Neural progenitor cell (in vitro differentiated cells): ENCODE measurements around the gene BRD3. TPM values are rescaled to one million over a fixed set of nuclear protein-coding genes. Genes with fewer than 3 reads are reported as not detected.

Source experiments
- DNase-seq: peaks from one replicate; pipeline ENCODE4 v3.0.0-alpha.2; 2016; ENCODE audit warnings: low spot score
- H2AFZ ChIP-seq: fragments of 200-600 bp; sonication (generic); replicated peaks from 2 replicates; pipeline ENCODE4 v1.6.1; 2016; ENCODE audit warnings: antibody characterized with exemption
- H3F3A ChIP-seq: fragments of 200-600 bp; sonication (generic); 2 replicates; pipeline ENCODE4 v1.6.1; 2016; ENCODE audit warnings: antibody characterized with exemption, low read depth
- H3K27ac ChIP-seq: fragments of 200-600 bp; sonication (generic); 2 replicates; pipeline ENCODE4 v1.5.1; 2016; ENCODE audit warnings: mild to moderate bottlenecking
- H3K27me3 ChIP-seq: fragments of 200-600 bp; sonication (generic); 2 replicates; pipeline ENCODE4 v1.6.1; 2016; ENCODE audit warnings: mild to moderate bottlenecking, moderate library complexity
- H3K36me3 ChIP-seq: fragments of 200-600 bp; sonication (generic); 2 replicates; pipeline ENCODE4 v1.5.1; 2016
- H3K4me1 ChIP-seq: fragments of 200-600 bp; sonication (generic); 2 replicates; pipeline ENCODE4 v1.6.1; 2016; ENCODE audit warnings: mixed run types
- H3K4me2 ChIP-seq: fragments of 200-600 bp; sonication (generic); 2 replicates; pipeline ENCODE4 v1.6.1; 2016
- H3K4me3 ChIP-seq: fragments of 200-600 bp; sonication (generic); 2 replicates; pipeline ENCODE4 v1.5.1; 2016
- H3K79me2 ChIP-seq: fragments of 200-600 bp; sonication (generic); 2 replicates; pipeline ENCODE4 v1.6.1; 2016; ENCODE audit warnings: low read depth
- H3K9ac ChIP-seq: fragments of 200-600 bp; sonication (generic); 2 replicates; pipeline ENCODE4 v1.6.1; 2016
- H3K9me3 ChIP-seq: fragments of 200-600 bp; sonication (generic); 2 replicates; pipeline ENCODE4 v1.5.1; 2016; ENCODE audit warnings: low read depth
- H4K20me1 ChIP-seq: fragments of 200-600 bp; sonication (generic); 2 replicates; pipeline ENCODE4 v1.6.1; 2016; ENCODE audit warnings: low read depth
- H3K27ac Mint-ChIP-seq: 3 replicates; pipeline ENCODE4 v1.8.0; 2021; ENCODE audit warnings: mixed read lengths
- H3K27me3 Mint-ChIP-seq: 2 replicates; pipeline ENCODE4 v1.8.0; 2022; ENCODE audit warnings: low read depth, mild to moderate bottlenecking, inconsistent platforms, moderate library complexity, mixed read lengths; ENCODE audit not compliant: insufficient read depth
- H3K36me3 Mint-ChIP-seq: 3 replicates; pipeline ENCODE4 v1.8.0; 2021; ENCODE audit warnings: mixed read lengths
- H3K4me1 Mint-ChIP-seq: 3 replicates; pipeline ENCODE4 v1.8.0; 2021; ENCODE audit warnings: mixed read lengths
- H3K4me3 Mint-ChIP-seq: 3 replicates; pipeline ENCODE4 v1.8.0; 2021; ENCODE audit warnings: mild to moderate bottlenecking, moderate library complexity, mixed read lengths
- H3K9me3 Mint-ChIP-seq: 3 replicates; pipeline ENCODE4 v1.8.0; 2020; ENCODE audit warnings: mixed read lengths
- EZH2 ChIP-seq: fragments of 200-600 bp; sonication (generic); IDR thresholded peaks from 2 replicates; pipeline ENCODE4 v1.6.1; 2017; ENCODE audit warnings: antibody characterized with exemption, mild to moderate bottlenecking, moderate library complexity
- EZH2phosphoT487 ChIP-seq: fragments of 200-600 bp; sonication (generic); IDR thresholded peaks from 2 replicates; pipeline ENCODE4 v1.6.1; 2017; ENCODE audit warnings: antibody characterized with exemption
- total RNA-seq: library from RNA; depleted of rRNA; stranded (reverse); fragments of >200 nt; gene quantifications from 2 replicates; pipeline ENCODE4 v1.2.3, GENCODE V29; 2015; ENCODE audit warnings: low replicate concordance
- TF ChIP-seq, protein P1 (sequence below): fragments of 200-600 bp; sonication (generic); IDR thresholded peaks from 2 replicates; pipeline ENCODE4 v1.5.1; 2017; ENCODE audit warnings: antibody characterized with exemption, mild to moderate bottlenecking

BRD3 gene
- total RNA-seq, 1 donor from 2014 or later: 14.8 TPM

DNA sequence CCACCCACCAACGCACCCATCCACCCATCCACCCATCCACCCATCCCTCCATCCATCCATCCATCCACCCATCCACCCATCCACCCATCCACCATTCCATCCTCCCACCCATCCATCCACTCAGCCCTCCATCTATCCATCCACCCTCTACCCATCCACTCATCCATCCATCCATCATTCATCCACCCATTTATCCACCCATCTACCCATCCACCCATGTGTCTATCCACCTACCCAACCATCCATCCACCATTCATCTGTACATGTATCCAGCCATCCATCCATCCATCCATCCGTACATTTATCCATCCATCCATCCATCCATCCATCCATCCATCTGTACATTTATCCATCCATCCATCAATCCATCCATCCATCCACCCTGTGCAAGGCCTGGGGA, 64.6 kb downstream of the BRD3 start:
- no peak for DNase-seq
- no peak overlapping the region for H3K9ac ChIP-seq

DNA sequence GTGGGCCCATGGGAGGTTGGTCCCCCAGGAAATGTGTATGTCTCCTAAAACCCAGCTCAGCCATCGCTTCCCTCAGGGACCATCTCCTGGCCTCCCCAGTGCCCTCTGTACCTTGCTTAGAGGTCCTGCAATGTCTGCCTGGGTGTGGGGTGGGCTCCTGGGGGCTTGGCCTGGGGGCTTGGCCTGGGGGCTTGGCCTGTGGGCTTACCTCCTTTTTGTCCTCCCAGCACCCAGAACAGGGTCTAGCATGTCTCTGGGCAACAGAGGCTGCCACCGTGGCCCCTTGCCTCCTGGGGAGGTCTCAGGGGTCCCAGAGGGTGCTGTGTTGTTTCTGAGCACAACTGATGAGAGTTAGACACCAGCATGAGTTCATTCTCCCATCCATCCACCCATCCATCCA, 65.0 kb downstream of the BRD3 start:
- H3K27me3 ChIP-seq: no peaks in the 10 kb centered on the region
- Mint-ChIP-seq H3K4me1 (peaks cover 3% of the 10 kb centered on the region), H3K27me3 (peaks cover 8% of the 10 kb centered on the region), H3K9me3 (peaks cover 4% of the 10 kb centered on the region), H3K27ac (no peak overlapping the region), H3K4me3 (no peak overlapping the region), H3K36me3 (no peaks in the 10 kb centered on the region)
- DNase-seq: no peak
- no peaks in the 10 kb centered on the region for H3K4me1 ChIP-seq
- H3K4me3 ChIP-seq: no peak overlapping the region
- H3K79me2 ChIP-seq: no peaks in the 10 kb centered on the region
- TF ChIP-seq EZH2phosphoT487 (no peak), EZH2 (no peak)
- TF ChIP-seq, protein P1, sequence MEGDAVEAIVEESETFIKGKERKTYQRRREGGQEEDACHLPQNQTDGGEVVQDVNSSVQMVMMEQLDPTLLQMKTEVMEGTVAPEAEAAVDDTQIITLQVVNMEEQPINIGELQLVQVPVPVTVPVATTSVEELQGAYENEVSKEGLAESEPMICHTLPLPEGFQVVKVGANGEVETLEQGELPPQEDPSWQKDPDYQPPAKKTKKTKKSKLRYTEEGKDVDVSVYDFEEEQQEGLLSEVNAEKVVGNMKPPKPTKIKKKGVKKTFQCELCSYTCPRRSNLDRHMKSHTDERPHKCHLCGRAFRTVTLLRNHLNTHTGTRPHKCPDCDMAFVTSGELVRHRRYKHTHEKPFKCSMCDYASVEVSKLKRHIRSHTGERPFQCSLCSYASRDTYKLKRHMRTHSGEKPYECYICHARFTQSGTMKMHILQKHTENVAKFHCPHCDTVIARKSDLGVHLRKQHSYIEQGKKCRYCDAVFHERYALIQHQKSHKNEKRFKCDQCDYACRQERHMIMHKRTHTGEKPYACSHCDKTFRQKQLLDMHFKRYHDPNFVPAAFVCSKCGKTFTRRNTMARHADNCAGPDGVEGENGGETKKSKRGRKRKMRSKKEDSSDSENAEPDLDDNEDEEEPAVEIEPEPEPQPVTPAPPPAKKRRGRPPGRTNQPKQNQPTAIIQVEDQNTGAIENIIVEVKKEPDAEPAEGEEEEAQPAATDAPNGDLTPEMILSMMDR: no peak
- no peaks in the 10 kb centered on the region for H3K36me3 ChIP-seq
- H3K9me3 ChIP-seq: no peaks in the 10 kb centered on the region
- H3K9ac ChIP-seq: no peak overlapping the region
- no peak overlapping the region for H2AFZ ChIP-seq
- no peak overlapping the region for H3K4me2 ChIP-seq
- no peaks in the 10 kb centered on the region for H4K20me1 ChIP-seq
- H3F3A ChIP-seq: no peaks in the 10 kb centered on the region
- no peak overlapping the region for H3K27ac ChIP-seq

More for the DNA sequence above, 64.6 kb downstream of the BRD3 start:
- Histone ChIP-seq H4K20me1 (no peaks in the 10 kb centered on the region), H3K79me2 (no peaks in the 10 kb centered on the region), H2AFZ (no peak overlapping the region), H3K4me2 (no peak overlapping the region), H3K27me3 (no peaks in the 10 kb centered on the region), H3K36me3 (no peaks in the 10 kb centered on the region), H3K27ac (no peak overlapping the region), H3K4me1 (no peaks in the 10 kb centered on the region), H3K9me3 (no peaks in the 10 kb centered on the region), H3F3A (no peaks in the 10 kb centered on the region), H3K4me3 (no peak overlapping the region)
- Mint-ChIP-seq H3K27me3 (peaks cover 8% of the 10 kb centered on the region), H3K27ac (no peak overlapping the region), H3K36me3 (no peaks in the 10 kb centered on the region), H3K4me1 (peaks cover 3% of the 10 kb centered on the region), H3K9me3 (peaks cover 4% of the 10 kb centered on the region), H3K4me3 (peak overlapping the region; percentile 57)
- TF ChIP-seq, protein P1: no peak
- TF ChIP-seq EZH2phosphoT487 (no peak), EZH2 (no peak)

DNA sequence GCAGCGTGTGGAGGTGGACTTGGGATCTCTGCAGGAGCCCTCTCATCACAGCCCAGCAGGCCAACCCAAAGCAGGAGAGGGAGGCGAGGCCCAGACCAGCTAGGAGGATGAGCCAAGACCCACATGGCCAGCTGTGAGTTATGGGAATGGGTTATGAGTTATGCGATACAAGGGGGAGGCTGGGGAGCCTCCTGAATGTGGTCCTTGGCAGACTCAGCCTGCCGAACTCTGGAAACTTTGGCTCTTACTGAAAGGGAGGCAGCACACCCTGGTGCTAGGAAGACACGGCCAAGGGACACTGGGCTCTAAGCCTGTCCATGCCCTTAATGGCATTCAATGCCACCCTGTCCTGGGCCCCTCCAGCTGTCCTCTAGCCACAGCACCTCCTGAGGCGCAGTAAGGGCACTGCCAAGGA, 68.0 kb downstream of the BRD3 start:
- Mint-ChIP-seq H3K4me1 (peaks cover 9% of the 10 kb centered on the region), H3K27me3 (peaks cover 5% of the 10 kb centered on the region), H3K4me3 (no peak overlapping the region), H3K27ac (no peak overlapping the region), H3K9me3 (peaks cover 4% of the 10 kb centered on the region), H3K36me3 (no peaks in the 10 kb centered on the region)
- no peaks in the 10 kb centered on the region for H3K79me2 ChIP-seq
- no peak overlapping the region for H2AFZ ChIP-seq
- H3K9ac ChIP-seq: no peak overlapping the region
- DNase-seq: no peak
- no peaks in the 10 kb centered on the region for H3K36me3 ChIP-seq
- no peaks in the 10 kb centered on the region for H4K20me1 ChIP-seq
- no peak overlapping the region for H3K4me2 ChIP-seq
- H3K9me3 ChIP-seq: no peaks in the 10 kb centered on the region
- TF ChIP-seq EZH2phosphoT487: no peak
- no peak for TF ChIP-seq EZH2
- TF ChIP-seq, protein P1: no peak
- H3K27ac ChIP-seq: no peak overlapping the region
- H3F3A ChIP-seq: no peaks in the 10 kb centered on the region
- H3K27me3 ChIP-seq: no peaks in the 10 kb centered on the region
- no peak overlapping the region for H3K4me3 ChIP-seq
- peaks cover 3% of the 10 kb centered on the region for H3K4me1 ChIP-seq
